ENCODE results near the gene TRAPPC11. TPM values are rescaled to one million over a fixed set of nuclear protein-coding genes. Genes with fewer than 3 reads are reported as not detected.

Gene TRAPPC11
- total RNA-seq, 1 donor from 2014 or later, result 31.6 TPM

DNA sequence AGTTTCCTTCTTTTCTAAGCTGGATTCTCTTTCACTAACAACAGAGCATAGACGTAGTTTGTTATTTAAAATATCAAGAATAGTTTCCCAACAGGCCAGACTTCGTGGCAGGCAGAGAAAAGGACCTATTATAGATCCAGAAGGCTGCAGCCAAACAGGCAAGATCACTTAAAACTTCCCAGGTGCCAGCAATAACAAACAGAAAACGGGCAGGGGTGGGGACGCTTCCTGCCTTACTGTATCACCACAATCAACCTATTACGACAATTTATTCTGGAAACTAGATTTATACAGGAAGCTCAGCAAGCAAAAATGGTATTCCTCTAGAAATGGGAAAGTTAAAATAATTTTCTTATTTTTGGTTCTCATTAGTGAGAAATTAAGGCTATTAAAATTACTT is 22.2 kb upstream of the TRAPPC11 start:
- DNase-seq (ENCODE audit: low spot score), result no peak

DNA sequence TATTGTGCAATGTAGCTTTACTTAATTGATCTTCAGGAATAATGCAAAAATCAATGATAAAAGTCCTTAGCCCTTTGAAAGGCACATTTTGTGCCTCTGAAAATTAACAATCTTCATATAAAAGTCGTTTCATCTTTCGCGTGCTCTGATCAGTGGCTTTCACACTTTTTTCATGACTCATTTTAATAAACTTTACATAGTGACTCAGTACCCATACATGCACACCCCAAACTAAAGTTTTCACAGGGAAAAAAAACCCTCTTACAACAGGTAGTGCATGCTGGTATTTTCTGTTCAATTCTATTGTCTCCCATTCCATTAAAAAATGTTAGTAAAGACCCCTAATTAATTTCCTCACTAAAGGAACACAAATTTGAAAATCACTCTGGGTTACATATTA is 21.6 kb upstream of the TRAPPC11 start:
- DNase-seq (ENCODE audit: low spot score), result no peak

DNA sequence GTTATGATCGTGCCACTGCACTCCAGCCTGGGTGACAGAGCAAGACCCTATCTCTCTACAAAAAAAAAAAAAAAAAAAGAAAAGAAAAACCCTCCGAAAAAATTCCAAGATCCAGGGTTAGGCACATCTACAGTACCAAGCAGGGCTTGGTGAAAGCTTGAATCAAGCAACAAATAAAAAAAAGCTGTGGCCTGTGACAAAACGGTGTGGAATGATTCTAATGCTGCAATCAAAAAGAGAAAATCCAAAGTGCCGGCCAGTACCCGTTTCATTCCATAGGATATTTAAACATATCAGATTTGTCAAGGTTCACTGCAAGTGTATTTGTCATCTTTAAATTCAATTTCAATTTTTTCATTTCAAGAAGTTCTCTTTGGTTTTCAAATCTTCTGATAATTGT is 20.7 kb upstream of the TRAPPC11 start:
- DNase-seq (ENCODE audit: low spot score), result no peak

DNA sequence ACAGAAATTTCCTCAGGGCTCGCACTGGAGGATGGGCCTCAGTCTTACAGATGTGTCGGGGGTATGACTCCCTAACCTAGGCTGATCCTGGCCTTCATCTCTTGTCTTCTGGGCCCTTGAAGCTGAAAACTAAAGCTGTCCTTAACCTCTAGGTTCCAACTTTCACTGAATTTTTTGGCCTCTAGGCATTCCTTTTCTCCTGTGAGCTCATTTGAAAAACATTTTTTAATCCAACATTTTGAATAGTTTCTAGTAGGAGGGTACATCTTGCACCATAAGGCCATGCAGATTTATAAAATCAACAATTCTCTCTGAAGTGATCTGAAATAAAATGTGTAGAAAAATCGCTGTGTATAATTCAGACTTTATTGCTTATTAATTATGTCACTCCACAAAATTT is 19.8 kb upstream of the TRAPPC11 start:
- peak; percentile 28 for DNase-seq (ENCODE audit: low spot score)

DNA sequence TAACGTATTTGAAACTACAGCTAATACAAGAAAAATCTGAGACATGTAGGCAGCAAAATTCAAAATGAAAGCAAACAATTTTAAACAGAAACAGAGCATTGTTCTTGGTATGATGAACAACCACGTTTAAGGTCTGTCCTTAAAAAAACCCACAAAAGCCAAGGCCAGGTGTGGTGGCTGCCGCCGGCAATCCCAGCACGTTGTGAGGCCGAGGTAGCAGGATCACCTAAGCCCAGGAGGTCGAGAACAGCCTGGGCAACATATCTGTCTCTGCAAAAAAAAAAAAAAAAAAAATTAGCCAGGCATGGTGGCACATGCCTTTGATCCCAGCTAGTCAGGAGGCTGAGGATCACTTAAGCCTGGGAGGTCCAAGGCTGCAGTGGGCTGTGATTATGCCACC is 13.8 kb upstream of the TRAPPC11 start:
- DNase-seq (ENCODE audit: low spot score), result peak; percentile 57

DNA sequence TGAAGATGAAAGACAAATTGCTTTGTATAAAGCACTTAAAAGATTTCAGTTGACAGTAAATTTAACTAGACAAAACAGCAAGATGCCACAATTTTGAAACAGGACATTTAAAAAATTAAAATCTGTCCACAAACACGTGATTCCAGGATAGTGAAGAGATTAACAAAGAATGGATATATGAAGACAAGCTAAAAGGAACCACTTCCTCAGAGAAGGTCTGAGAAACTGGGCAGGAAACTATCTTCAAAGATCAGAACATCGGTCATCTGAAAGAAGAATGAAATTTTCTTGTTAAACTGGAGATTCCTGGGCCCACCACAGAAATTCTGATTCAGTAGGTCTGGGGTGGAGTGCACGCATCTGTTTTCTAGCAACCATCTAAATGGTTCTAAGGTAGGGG is 1.5 kb upstream of the TRAPPC11 start:
- no peak for DNase-seq (ENCODE audit: low spot score)

DNA sequence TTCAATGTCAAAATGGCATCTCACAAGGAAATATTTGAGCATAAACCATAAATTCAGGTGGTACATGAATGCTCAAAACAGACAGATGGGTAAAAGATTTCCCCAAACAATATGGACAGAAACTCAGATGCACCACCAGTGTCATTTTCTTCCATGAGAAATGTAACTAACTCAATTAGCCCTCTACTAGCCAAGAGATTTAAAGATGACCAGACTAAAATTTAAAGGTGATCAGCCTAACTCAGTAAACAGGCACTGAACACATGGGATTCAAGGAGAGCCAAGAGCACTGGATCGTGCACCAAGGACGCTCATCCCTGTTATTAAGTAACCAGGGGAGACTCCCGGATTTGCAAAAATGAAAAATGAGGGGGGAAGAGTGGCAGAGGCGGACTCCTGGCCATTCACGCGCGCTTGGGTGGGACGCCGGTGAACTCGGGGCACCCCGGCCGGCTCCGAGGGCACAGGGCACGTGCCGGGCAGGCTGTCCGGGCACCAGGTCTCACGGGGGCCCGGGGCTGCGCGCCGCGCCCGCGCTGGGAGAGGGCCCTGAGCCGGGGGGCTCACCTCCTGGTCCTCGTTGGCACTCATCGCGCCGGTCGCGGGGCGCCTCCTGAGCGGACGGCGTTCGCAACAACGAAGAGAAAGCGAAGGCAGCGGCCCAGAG is 598 bp upstream of the TRAPPC11 start:
- DNase-seq (ENCODE audit: low spot score), result no peak

DNA sequence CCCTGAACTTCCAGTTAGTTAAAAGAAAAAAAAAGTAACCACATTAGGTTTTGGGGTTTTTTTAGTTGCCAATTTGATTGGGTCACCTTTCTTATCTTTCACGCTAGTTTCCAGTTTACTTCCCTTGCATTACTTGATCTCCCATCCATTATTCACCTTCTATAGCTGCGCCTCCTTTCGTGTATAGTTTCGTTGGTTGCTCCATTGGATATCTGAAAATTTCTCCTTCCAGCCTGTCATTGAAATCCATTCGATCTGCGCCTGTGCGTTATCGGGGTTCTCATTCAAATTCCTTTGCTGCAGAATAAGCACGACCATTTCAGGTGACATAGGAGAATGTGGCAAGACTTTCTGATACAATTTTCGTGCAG is 764 bp downstream of the TRAPPC11 start:
- DNase-seq (ENCODE audit: low spot score), result no peak

DNA sequence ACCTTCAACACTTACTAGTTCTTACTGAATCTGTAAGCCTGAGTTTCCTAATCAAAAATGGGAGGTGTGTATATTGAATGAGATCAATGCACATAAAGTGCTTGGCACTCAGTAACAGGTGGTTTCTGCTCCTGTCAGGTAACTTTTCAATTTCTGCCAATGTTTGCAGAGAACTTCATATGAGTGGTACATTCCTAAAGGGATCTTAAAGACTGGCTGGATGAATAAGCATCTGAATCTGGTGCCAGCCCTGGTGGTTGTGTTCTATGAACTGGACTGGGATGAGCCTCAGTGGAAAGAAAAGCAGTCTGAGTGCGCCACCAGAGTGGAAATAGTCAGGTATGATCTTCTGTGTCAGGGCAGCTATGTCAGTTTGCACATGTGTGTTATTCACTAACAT is 7.0 kb downstream of the TRAPPC11 start:
- no peak for DNase-seq (ENCODE audit: low spot score)

DNA sequence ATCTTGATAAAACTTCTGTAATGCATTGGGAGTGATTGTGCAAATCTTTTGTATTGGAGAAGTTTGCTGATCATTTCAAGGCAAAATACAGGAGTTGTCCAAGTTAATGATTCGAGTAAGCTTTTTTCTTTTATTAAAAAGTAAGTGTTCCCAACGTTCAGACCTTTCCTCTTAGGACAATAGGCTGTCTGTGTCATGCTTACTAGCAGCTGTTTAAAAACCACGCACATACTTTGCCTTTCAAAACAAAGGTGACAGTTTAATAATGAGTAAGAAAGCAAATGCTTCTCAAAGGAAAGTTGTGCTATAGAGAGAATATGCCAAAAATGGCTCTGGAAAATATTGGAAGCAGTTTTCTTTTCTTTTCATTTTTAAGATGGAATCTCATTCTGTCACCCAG is 11.2 kb downstream of the TRAPPC11 start:
- no peak for DNase-seq (ENCODE audit: low spot score)

DNA sequence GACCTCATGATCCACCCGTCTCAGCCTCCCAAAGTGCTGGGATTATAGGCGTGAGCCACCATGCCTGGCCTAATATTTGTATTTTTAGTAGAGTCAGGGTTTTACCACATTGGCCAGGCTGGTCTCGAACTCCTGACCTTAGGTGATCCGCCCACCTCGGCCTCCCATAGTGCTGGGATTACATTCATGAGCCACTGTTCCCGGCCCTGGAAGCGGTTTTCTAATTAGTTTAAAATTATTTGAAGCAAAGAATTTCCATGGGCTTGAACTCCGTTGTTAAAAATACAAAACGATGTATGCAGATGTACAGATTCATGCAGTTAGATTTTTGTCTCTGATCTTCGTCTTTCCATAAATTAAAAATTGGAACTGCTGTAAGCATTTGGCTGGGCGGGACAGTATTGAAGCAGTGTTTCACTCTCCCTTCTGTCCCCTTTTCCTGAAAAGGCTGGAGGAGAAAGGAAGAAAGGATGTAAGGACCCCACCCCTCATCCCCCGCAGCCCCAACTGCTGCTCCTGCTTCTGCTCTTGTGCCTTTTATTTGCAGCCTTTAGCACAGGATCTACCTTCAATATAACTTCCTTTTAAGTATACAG is 12.0 kb downstream of the TRAPPC11 start:
- DNase-seq (ENCODE audit: low spot score), result no peak

DNA sequence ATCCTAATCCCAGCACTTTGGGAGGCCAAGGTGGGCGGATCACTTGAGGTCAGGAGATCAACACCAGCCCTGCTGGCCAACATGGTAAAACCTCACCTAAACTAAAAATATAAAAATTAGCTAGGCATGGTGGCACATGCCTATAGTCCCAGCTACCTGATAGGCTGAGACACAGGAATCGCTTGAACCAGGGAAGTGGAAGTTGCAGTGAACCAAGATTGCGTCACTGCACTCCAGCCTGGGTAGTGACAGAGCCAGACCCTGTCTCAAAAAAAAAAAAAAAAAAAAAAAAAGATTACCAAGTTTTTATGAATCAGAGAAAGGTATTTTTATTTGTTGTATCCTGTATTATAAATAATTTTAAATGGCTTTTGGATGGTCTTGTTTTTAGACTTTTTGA is 15.1 kb downstream of the TRAPPC11 start:
- DNase-seq (ENCODE audit: low spot score), result no peak

DNA sequence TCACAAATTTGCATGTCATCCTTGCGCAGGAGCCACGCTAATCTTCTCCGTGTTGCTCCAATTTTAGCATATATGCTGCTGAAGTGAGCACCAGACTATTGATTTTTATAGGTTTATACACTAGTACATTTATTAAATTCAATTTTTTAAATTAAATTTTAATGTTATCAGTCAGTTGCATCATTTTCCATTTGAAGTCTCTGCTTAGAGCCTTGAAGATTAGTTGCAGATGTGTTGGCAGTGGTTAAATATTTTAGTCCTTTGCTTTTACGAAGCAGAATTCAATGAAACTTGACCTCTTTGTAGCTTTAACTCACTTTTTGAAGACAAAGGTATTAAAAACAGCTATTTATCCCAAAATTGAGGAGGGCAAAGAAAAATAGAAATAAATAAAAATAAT is 16.5 kb downstream of the TRAPPC11 start:
- no peak for DNase-seq (ENCODE audit: low spot score)

DNA sequence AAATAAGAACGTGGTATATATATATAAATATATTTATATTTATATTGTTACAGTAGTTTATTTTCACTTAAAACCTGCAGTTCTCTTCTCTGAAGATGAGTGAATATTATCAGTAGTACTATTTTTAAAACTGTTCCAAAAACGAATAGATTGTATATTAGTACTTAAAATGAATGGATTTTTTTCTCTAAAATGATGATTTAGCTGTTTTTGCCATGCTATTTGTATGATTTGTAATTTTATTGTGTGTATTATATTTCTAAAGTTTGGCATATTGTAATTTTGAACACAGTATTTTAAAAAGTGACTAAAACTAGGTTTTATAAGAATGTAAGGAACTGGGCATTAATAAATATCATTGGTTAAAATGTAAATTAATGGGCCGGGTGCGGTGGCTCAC is 22.0 kb downstream of the TRAPPC11 start:
- no peak for DNase-seq (ENCODE audit: low spot score)

DNA sequence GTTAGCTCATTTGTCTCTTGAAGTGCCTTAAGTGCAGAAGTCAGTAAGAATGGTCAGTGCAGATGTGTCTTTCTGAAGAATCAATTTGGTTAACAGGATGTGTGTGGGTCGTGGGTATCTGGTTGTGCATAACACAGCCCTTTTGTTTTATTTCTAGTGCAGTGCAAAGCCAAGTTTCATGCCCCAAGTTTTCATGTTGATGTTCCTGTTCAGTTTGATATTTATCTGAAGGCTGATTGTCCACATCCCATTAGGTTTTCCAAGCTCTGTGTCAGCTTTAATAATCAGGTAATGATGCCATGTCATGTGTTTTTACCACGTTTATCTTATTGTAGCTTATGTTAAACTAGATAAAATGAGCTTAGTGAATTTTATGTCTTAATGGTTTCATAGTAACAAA is 27.4 kb downstream of the TRAPPC11 start:
- no peak for DNase-seq (ENCODE audit: low spot score)

DNA sequence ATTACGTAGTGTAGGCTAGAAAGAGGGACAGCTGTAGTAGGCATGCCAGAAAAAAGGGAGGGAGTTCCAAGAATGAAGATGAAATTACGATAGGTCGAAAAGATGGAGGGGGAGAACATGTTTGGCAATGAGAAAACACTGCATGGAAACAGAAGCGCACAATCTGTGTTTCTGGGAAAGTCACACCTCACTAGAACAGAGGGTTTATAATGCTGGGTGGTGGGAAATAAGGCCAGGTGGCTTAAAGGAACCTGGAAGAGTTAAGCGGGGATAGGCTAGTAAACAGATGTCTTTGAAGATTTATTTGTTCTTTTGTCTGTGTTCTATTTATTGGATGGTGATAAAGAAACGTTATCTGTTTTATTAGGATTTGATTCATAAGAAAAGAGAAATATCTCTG is 29.1 kb downstream of the TRAPPC11 start:
- no peak for DNase-seq (ENCODE audit: low spot score)

DNA sequence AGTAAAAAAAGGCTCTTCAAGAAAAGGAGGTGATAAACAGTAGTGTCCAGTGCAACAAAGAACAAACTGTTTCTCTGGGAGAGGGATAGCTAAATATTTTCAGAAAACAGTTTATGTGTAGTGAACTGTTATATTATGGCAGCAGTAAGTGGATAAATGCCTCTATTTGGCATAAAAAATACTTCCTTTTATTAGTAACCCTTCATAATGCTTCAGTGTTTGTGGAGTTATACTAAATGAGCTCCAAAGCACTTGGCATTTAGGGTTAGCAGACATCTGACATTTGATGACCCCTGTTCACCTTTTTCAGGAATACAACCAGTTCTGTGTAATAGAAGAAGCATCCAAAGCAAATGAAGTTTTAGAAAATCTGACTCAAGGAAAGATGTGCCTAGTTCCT is 31.9 kb downstream of the TRAPPC11 start:
- DNase-seq (ENCODE audit: low spot score), result no peak

DNA sequence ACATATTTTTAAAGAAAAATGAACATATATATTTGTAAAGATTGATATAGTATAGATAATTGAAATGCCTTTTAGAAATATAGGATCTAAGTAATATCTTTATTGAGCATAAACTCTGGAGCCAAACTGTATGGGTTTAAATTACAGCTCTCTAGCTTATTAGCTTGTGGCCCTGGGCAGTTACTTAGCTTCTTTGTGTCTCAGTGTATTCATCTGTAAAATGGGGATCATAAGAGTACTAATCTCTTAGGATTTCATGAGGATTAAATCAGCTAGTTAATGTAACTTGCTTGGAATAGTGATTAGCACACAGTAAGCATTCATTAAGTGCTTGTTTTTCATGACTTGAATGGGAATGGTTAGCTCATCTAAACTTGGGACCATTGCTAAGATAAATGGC is 32.8 kb downstream of the TRAPPC11 start:
- DNase-seq (ENCODE audit: low spot score), result no peak

DNA sequence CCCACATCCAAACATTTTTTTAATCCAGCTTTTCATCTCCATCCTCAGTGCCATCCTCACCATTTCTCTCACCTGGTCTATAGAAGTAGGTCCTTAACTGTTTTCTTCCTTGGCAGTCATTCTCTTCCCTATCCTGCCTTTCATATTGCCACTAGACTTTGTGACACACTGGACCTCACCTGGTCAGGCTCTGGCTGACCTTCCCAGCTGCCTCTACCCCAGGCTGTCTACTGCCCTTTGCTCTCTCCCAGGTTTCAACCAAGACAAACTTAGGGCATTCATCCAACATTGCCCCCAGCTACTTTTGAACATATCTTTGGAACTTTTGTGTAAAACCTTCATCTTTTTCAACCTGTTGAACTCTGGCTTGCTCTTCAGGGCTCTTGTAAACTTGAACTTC is 39.8 kb downstream of the TRAPPC11 start:
- no peak for DNase-seq (ENCODE audit: low spot score)

DNA sequence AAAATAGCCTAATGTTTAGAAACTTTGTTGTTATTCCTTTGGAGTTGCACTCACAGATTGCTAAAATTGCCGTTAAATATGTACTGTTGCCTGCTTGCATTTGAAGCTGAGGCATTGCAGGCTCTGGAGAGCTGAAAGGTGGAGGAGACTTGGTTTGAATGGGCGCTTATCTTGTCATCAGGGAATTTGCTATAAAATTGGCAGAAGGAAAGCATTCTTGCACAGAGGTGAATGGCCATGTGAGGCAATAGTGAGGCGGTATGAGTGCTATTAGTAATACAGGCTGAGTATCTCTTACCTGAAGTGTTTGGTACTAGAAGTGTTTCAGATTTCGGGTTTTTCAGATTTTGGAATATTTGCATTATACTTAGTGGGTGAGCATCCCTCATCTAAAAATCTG is 41.3 kb downstream of the TRAPPC11 start:
- DNase-seq (ENCODE audit: low spot score), result no peak

DNA sequence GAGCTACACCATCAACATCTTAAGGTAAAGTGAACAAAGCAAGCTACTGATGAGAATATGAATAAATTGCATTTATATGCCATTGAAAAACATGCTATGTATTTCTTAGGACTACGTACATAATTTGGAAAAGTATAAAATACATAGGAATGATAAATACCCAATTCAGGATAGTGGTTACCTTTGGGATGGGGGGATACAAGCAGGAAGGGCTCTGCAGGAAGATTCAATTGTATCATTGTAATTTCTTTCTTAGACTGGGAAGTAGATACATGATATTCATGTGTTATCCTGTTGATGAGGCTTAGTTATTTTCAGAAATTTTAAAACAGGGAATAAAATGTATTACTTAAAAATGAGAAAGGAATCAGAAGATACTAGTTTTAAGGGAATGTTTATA is 43.4 kb downstream of the TRAPPC11 start:
- DNase-seq (ENCODE audit: low spot score), result no peak

DNA sequence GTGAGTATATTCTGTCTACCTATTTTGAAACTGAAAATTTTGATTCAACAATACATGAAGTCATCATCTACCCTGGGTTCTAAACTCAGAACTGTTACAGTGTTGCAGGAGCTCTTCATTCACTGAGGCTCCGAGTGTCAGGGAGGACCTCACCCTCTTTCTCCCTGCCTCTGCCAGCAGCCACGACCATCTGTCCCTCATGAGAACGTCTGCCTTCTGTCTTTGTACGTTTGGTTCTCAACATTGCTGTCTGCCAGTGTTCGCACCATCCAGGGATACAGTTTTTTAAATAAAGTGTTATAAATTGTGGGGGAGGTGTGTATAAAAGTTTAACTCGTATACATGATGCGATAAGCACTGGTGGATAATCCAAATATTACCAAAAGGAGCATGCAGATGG is 55.5 kb downstream of the TRAPPC11 start:
- DNase-seq (ENCODE audit: low spot score), result no peak

DNA sequence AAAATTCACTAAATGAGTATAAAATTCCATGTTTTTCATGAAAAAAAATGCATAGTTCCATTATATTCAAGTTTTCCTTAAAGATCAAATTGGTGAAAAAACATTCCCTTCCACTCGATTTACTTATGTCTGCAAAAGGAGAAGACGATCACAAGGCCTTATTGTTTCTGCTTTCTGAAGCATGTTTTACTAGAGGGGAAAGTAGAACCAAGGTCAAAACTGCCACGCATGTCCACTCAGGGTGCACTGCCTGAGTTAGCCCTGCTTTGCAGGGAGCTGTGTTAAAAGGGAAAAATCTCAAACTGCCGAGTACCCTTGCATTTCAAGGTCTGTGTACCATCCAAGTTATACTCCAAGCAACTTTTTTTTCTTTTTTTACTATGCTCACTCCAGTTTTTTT is 57.2 kb downstream of the TRAPPC11 start:
- no peak for DNase-seq (ENCODE audit: low spot score)

DNA sequence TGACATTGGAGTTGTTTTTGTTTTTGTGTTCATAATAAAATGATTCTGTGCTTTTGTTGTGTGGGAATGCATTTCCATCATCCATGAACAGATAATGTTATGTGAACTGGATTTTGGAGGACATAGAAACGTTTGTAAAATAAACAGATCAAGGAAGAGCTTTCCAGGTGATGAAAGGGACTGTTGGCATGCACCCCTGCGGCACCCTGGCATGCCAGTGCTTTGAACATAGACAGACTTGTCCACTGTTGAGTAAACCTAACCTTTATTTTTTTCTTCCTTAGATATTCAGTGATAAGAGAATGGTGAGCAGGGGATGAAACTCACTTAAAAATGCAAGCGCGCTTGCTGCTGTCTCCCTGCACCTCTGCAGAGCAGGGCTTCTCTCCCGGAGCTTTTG is 59.8 kb downstream of the TRAPPC11 start:
- no peak for DNase-seq (ENCODE audit: low spot score)

Measured in mesenteric fat pad (tissue), 1 donor.